Liver (tissue), 3 donors: ENCODE results near the gene NAV2.

Source experiments
- ATF3 ChIP-seq: IDR thresholded peaks from 2 replicates; pipeline ENCODE4 v1.6.1; 2016; ENCODE audit warnings: antibody characterized with exemption
- CTCF ChIP-seq: fragments of 150-350 bp; IDR thresholded peaks from 2 replicates; pipeline ENCODE4 v1.5.1; 2017; ENCODE audit warnings: improper control_type of control experiment, low read depth, low read length; ENCODE audit not compliant: missing input control
- TAF1 ChIP-seq: conservative IDR thresholded peaks from 2 replicates; pipeline ENCODE4 v1.6.1; 2016; ENCODE audit warnings: antibody characterized with exemption, mild to moderate bottlenecking
- YY1 ChIP-seq: IDR thresholded peaks from 2 replicates; pipeline ENCODE4 v1.6.1; 2016; ENCODE audit warnings: antibody characterized with exemption, mild to moderate bottlenecking
- donor health status: healthy.
- donor health status: healthy.

GRCh38 chr11:19683141-19683805 lies 29.4 kb upstream of the NAV2 start:
- TF ChIP-seq CTCF (no peak), ATF3 (no peak), TAF1 (no peak), YY1 (no peak)
